ENCODE measurements around the gene F11.
"Not testable (repeated sequence)": the region's sequence is repeated elsewhere in the genome, so short reads cannot be mapped to it uniquely, and the experiment has no call there.

The F11 gene

DNA sequence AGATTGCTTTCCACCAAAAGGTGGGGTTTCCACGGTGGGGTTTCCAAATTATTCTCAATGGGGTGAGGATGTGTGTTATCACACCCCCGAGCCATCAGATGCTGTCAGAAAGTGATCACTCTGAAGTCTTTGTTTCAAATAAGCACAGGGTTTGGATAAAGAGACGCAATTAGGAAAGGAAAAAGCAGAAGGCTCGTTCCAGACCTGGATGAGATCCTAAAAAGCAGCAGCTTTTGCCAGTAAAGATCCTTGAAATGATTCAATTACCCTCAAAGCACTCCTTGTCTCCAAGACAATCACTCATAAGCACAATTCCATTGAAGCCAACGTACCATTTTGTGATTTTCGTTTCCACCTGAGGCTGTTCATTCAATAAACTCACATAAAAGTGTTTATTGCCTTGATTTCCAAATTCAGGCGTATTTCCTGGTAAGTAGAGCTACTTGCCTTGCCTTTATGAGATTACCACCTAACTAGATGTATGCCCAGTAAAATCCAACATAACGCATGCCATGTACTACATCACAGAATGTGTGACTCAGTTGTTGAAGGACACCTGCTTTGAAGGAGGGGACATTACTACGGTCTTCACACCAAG is 5.2 kb downstream of the F11 start:
- no peaks in the 10 kb centered on the region for H3K36me3 ChIP-seq (replicated peaks in 1 of 2; ENCODE audit: control insufficient read depth in 2 of 2, insufficient read depth in 2 of 2, low read length in 2 of 2)
- H3K79me1 ChIP-seq (ENCODE audit: low read depth, low read length) = no peaks in the 10 kb centered on the region
- H3K14ac ChIP-seq (ENCODE audit: low read length) = no peak overlapping the region
- no peak overlapping the region for H3K4me3 ChIP-seq (ENCODE audit: low read length in 2 of 2)
- H3K4me2 ChIP-seq (ENCODE audit: insufficient read depth, low read length, poor library complexity, severe bottlenecking) = no peak overlapping the region
- H2BK15ac ChIP-seq (ENCODE audit: low read length) = no peak overlapping the region
- H3K4me1 ChIP-seq (ENCODE audit: control insufficient read depth in 2 of 2, insufficient read depth in 1 of 2, low read depth in 1 of 2, low read length in 2 of 2) = peaks cover 0 to 7% of the 10 kb centered on the region in 2 donors
- no peak for DNase-seq (ENCODE audit: low spot score)
- H2BK12ac ChIP-seq (ENCODE audit: low read length) = no peak overlapping the region
- no peak overlapping the region for H2AK5ac ChIP-seq (ENCODE audit: low read depth, low read length)
- H4K91ac ChIP-seq (ENCODE audit: low read depth, low read length, poor library complexity) = no peak overlapping the region
- no CpG with 5 or more reads among the region's 9 CpGs for WGBS, 2 donors (ENCODE audit: extremely low coverage in 2 of 2, insufficient read length in 2 of 2, insufficient replicate concordance in 1 of 2)
- H3K4ac ChIP-seq (ENCODE audit: low read length) = no peak overlapping the region
- H3K27me3 ChIP-seq (ENCODE audit: control insufficient read depth in 3 of 3, insufficient read depth in 3 of 3, low read depth in 1 of 3, low read length in 3 of 3) = peaks cover 0 to 3% (median 0%) of the 10 kb centered on the region in 3 experiments
- H3K27ac ChIP-seq (replicated peaks; ENCODE audit: low read length) = no peak overlapping the region
- no peak overlapping the region for H3K18ac ChIP-seq (ENCODE audit: low read length)
- H4K8ac ChIP-seq (ENCODE audit: low read depth, low read length) = no peak overlapping the region
- H2BK120ac ChIP-seq (ENCODE audit: low read depth, low read length) = no peak overlapping the region
- no peak overlapping the region for H3K9ac ChIP-seq (ENCODE audit: low read depth, low read length, poor library complexity)
- H2BK5ac ChIP-seq (ENCODE audit: low read length) = no peak overlapping the region
- H2AFZ ChIP-seq (ENCODE audit: low read length) = no peak overlapping the region
- H3K23ac ChIP-seq (ENCODE audit: low read depth, low read length, poor library complexity) = no peak overlapping the region
- H3K9me3 ChIP-seq (replicated peaks in 1 of 2; ENCODE audit: control insufficient read depth in 2 of 2, insufficient read depth in 1 of 2, low read depth in 1 of 2, low read length in 2 of 2) = no peaks in the 10 kb centered on the region

DNA sequence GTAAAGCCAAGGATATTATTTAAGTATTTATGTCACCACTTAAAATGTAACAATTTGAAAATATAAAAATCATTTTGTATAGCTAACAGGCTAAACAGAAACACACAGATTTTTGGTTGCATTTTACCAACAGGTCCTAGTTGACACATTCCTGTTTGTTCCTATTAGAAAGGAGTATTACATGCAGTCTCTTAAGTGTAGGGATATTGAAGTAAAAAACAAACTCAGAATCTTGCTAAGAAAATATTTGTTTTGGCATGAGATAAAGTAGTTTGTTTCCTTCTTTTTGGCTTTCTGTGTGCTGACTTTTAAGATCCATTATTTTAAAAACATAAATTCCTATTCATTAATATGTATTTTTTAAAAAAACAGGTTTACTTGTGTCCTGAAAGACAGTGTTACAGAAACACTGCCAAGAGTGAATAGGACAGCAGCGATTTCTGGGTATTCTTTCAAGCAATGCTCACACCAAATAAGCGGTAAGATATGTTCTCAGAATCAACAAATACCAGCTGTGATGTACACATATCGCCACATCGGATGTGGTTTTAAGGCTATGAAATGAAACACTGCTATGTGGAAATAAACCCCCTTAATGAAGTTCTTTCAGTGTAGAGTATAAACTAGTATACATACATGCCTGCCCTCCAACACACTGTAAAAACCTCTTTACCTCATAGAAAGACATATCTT is 6.9 kb downstream of the F11 start:
- H3K27ac ChIP-seq (replicated peaks; ENCODE audit: low read length) = no peak overlapping the region
- no peak overlapping the region for H3K18ac ChIP-seq (ENCODE audit: low read length)
- no peak overlapping the region for H2BK15ac ChIP-seq (ENCODE audit: low read length)
- no peaks in the 10 kb centered on the region for H3K4me1 ChIP-seq (ENCODE audit: control insufficient read depth in 2 of 2, insufficient read depth in 1 of 2, low read depth in 1 of 2, low read length in 2 of 2)
- H2AFZ ChIP-seq (ENCODE audit: low read length) = no peak overlapping the region
- H2BK5ac ChIP-seq (ENCODE audit: low read length) = no peak overlapping the region
- DNase-seq (ENCODE audit: low spot score) = no peak
- H4K8ac ChIP-seq (ENCODE audit: low read depth, low read length) = no peak overlapping the region
- H2BK120ac ChIP-seq (ENCODE audit: low read depth, low read length) = no peak overlapping the region
- no peak overlapping the region for H2AK5ac ChIP-seq (ENCODE audit: low read depth, low read length)
- no peak overlapping the region for H3K4ac ChIP-seq (ENCODE audit: low read length)
- H3K9ac ChIP-seq (ENCODE audit: low read depth, low read length, poor library complexity) = no peak overlapping the region
- no peaks in the 10 kb centered on the region for H3K27me3 ChIP-seq (ENCODE audit: control insufficient read depth in 3 of 3, insufficient read depth in 3 of 3, low read depth in 1 of 3, low read length in 3 of 3)
- H4K91ac ChIP-seq (ENCODE audit: low read depth, low read length, poor library complexity) = no peak overlapping the region
- H3K23ac ChIP-seq (ENCODE audit: low read depth, low read length, poor library complexity) = no peak overlapping the region
- no peaks in the 10 kb centered on the region for H3K9me3 ChIP-seq (replicated peaks in 1 of 2; ENCODE audit: control insufficient read depth in 2 of 2, insufficient read depth in 1 of 2, low read depth in 1 of 2, low read length in 2 of 2)
- no peak overlapping the region for H2BK12ac ChIP-seq (ENCODE audit: low read length)
- H3K79me1 ChIP-seq (ENCODE audit: low read depth, low read length) = no peaks in the 10 kb centered on the region
- H3K36me3 ChIP-seq (replicated peaks in 1 of 2; ENCODE audit: control insufficient read depth in 2 of 2, insufficient read depth in 2 of 2, low read length in 2 of 2) = no peaks in the 10 kb centered on the region
- no CpG with 5 or more reads among the region's 4 CpGs for WGBS, 2 donors (ENCODE audit: extremely low coverage in 2 of 2, insufficient read length in 2 of 2, insufficient replicate concordance in 1 of 2)
- H3K4me2 ChIP-seq (ENCODE audit: insufficient read depth, low read length, poor library complexity, severe bottlenecking) = no peak overlapping the region
- H3K14ac ChIP-seq (ENCODE audit: low read length) = no peak overlapping the region
- H3K4me3 ChIP-seq (ENCODE audit: low read length in 2 of 2) = no peak overlapping the region

DNA sequence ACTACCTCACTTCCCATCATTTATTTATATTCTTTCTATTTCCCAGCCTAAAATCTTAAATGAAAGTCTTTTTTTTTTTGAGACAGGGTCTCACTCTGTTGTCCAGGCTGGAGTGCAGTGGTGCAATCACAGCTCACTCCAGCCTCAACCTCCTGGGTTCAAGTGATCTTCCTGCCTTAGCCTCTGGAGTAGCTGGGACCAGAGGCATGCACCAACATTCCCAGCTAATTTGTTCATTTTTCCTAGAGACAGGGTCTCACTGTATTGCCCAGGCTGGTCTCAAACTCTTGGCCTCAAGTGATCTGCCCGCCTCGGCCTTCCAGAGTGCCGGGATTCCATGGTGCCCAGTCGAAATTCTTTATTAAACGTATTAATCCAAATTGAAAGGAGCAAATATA is 7.4 kb downstream of the F11 start:
- H3K9ac ChIP-seq (ENCODE audit: low read depth, low read length, poor library complexity); H3K14ac ChIP-seq (ENCODE audit: low read length); H3K4ac ChIP-seq (ENCODE audit: low read length); DNase-seq (ENCODE audit: low spot score); H2AK5ac ChIP-seq (ENCODE audit: low read depth, low read length); H4K91ac ChIP-seq (ENCODE audit: low read depth, low read length, poor library complexity); H3K27ac ChIP-seq (replicated peaks; ENCODE audit: low read length); H3K18ac ChIP-seq (ENCODE audit: low read length); H3K4me3 ChIP-seq (ENCODE audit: low read length in 2 of 2); H2BK12ac ChIP-seq (ENCODE audit: low read length); H3K27me3 ChIP-seq (ENCODE audit: control insufficient read depth in 3 of 3, insufficient read depth in 3 of 3, low read depth in 1 of 3, low read length in 3 of 3); H2BK5ac ChIP-seq (ENCODE audit: low read length); H3K4me2 ChIP-seq (ENCODE audit: insufficient read depth, low read length, poor library complexity, severe bottlenecking); H3K79me1 ChIP-seq (ENCODE audit: low read depth, low read length); H2AFZ ChIP-seq (ENCODE audit: low read length); H4K8ac ChIP-seq (ENCODE audit: low read depth, low read length); H2BK120ac ChIP-seq (ENCODE audit: low read depth, low read length); H3K23ac ChIP-seq (ENCODE audit: low read depth, low read length, poor library complexity); H3K9me3 ChIP-seq (replicated peaks in 1 of 2; ENCODE audit: control insufficient read depth in 2 of 2, insufficient read depth in 1 of 2, low read depth in 1 of 2, low read length in 2 of 2); H2BK15ac ChIP-seq (ENCODE audit: low read length); H3K4me1 ChIP-seq (ENCODE audit: control insufficient read depth in 2 of 2, insufficient read depth in 1 of 2, low read depth in 1 of 2, low read length in 2 of 2); H3K36me3 ChIP-seq (replicated peaks in 1 of 2; ENCODE audit: control insufficient read depth in 2 of 2, insufficient read depth in 2 of 2, low read length in 2 of 2): not testable (repeated sequence)
- WGBS, 2 donors (ENCODE audit: extremely low coverage in 2 of 2, insufficient read length in 2 of 2, insufficient replicate concordance in 1 of 2) = no CpG with 5 or more reads among the region's 5 CpGs

DNA sequence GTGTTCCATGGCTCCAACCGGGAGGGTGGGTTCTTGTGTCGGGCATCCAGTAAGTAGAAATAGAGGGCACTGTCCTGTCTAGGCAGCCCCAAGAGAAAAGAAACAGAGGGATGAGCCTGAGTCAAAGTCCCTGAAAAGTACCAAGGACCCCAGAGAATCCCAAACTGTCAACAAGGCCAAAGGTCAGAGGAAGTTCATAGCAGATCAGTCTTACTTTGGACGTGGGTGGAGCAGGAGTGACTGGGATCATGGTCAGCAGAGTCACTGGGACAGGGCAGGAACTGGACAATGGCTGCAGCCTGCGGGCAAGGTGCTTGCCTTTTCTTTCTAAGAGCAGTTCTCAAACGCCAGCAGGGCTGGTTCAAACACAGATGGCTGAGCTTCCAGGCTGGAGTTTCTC is 17.3 kb downstream of the F11 start:
- no peak overlapping the region for H3K4me3 ChIP-seq (ENCODE audit: low read length in 2 of 2)
- H3K27me3 ChIP-seq (ENCODE audit: control insufficient read depth in 3 of 3, insufficient read depth in 3 of 3, low read depth in 1 of 3, low read length in 3 of 3) = peaks cover 0 to 10% (median 0%) of the 10 kb centered on the region in 3 experiments
- no peaks in the 10 kb centered on the region for H3K9me3 ChIP-seq (replicated peaks in 1 of 2; ENCODE audit: control insufficient read depth in 2 of 2, insufficient read depth in 1 of 2, low read depth in 1 of 2, low read length in 2 of 2)
- no CpG with 5 or more reads among the region's 5 CpGs for WGBS, 2 donors (ENCODE audit: extremely low coverage in 2 of 2, insufficient read length in 2 of 2, insufficient replicate concordance in 1 of 2)
- no peak overlapping the region for H3K9ac ChIP-seq (ENCODE audit: low read depth, low read length, poor library complexity)
- H2BK120ac ChIP-seq (ENCODE audit: low read depth, low read length) = no peak overlapping the region
- no peaks in the 10 kb centered on the region for H3K79me1 ChIP-seq (ENCODE audit: low read depth, low read length)
- H3K36me3 ChIP-seq (replicated peaks in 1 of 2; ENCODE audit: control insufficient read depth in 2 of 2, insufficient read depth in 2 of 2, low read length in 2 of 2) = no peaks in the 10 kb centered on the region
- no peak overlapping the region for H3K18ac ChIP-seq (ENCODE audit: low read length)
- no peak overlapping the region for H4K91ac ChIP-seq (ENCODE audit: low read depth, low read length, poor library complexity)
- no peak for DNase-seq (ENCODE audit: low spot score)
- H3K14ac ChIP-seq (ENCODE audit: low read length) = no peak overlapping the region
- no peak overlapping the region for H2BK12ac ChIP-seq (ENCODE audit: low read length)
- H2AK5ac ChIP-seq (ENCODE audit: low read depth, low read length) = no peak overlapping the region
- H3K4me1 ChIP-seq (ENCODE audit: control insufficient read depth in 2 of 2, insufficient read depth in 1 of 2, low read depth in 1 of 2, low read length in 2 of 2) = no peaks in the 10 kb centered on the region
- no peak overlapping the region for H2AFZ ChIP-seq (ENCODE audit: low read length)
- no peak overlapping the region for H2BK5ac ChIP-seq (ENCODE audit: low read length)
- no peak overlapping the region for H3K27ac ChIP-seq (replicated peaks; ENCODE audit: low read length)
- H3K23ac ChIP-seq (ENCODE audit: low read depth, low read length, poor library complexity) = no peak overlapping the region
- H4K8ac ChIP-seq (ENCODE audit: low read depth, low read length) = no peak overlapping the region
- H3K4ac ChIP-seq (ENCODE audit: low read length) = no peak overlapping the region
- no peak overlapping the region for H2BK15ac ChIP-seq (ENCODE audit: low read length)
- H3K4me2 ChIP-seq (ENCODE audit: insufficient read depth, low read length, poor library complexity, severe bottlenecking) = no peak overlapping the region

Data from neuronal stem cell (in vitro differentiated cells).